Limb (tissue), 2 donors: ENCODE results near the gene NKAIN2.

Experiments
- DNase-seq, 2 donors: peaks; one replicate each; pipeline ENCODE4 v3.0.0-alpha.2; 2016; ENCODE audit errors: extremely low spot score in 2 of 2

NKAIN2 gene

GRCh38 chr6:124800222-124800621 lies 996.6 kb downstream of the NKAIN2 start:
- no peak for DNase-seq

GRCh38 chr6:124812067-124812466 lies 1008.4 kb downstream of the NKAIN2 start:
- no peak for DNase-seq

- DNase-seq, result no peak
Observed at GRCh38 chr6:124819346-124819745, 1015.7 kb downstream of the NKAIN2 start.

- DNase-seq, result no peak
Observed at GRCh38 chr6:124822204-124822613, 1018.5 kb downstream of the NKAIN2 start.

GRCh38 chr6:124822721-124823120 lies 1019.1 kb downstream of the NKAIN2 start:
- no peak for DNase-seq

- peak in 1 of 2 donors; percentile 40 for DNase-seq
Observed at GRCh38 chr6:124823240-124824111, 1019.8 kb downstream of the NKAIN2 start.

- no peak for DNase-seq
Observed at GRCh38 chr6:124825564-124825963, 1021.9 kb downstream of the NKAIN2 start.

- no peak for DNase-seq
Observed at GRCh38 chr6:124829822-124830221, 1026.2 kb downstream of the NKAIN2 start.

GRCh38 chr6:124830506-124830905 lies 1026.8 kb downstream of the NKAIN2 start:
- DNase-seq, result no peak

GRCh38 chr6:124854338-124854922 lies 1050.8 kb downstream of the NKAIN2 start:
- peak in 1 of 2 donors; percentile 30 for DNase-seq

GRCh38 chr6:124857746-124858145 lies 1054.1 kb downstream of the NKAIN2 start:
- no peak for DNase-seq

- no peak for DNase-seq
Observed at GRCh38 chr6:124858564-124858963, 1054.9 kb downstream of the NKAIN2 start.

GRCh38 chr6:124859366-124859765 lies 1055.7 kb downstream of the NKAIN2 start:
- DNase-seq, result no peak

- no peak for DNase-seq
Observed at GRCh38 chr6:124866040-124866439, 1062.4 kb downstream of the NKAIN2 start.

- no peak for DNase-seq
Observed at GRCh38 chr6:124867121-124867520, 1063.5 kb downstream of the NKAIN2 start.

GRCh38 chr6:124868481-124868880 lies 1064.8 kb downstream of the NKAIN2 start:
- no peak for DNase-seq

GRCh38 chr6:124869416-124869815 lies 1065.8 kb downstream of the NKAIN2 start:
- DNase-seq, result no peak

- peak in 1 of 2 donors; percentile 64 for DNase-seq
Observed at GRCh38 chr6:124870611-124871459, 1067.2 kb downstream of the NKAIN2 start.

- no peak for DNase-seq
Observed at GRCh38 chr6:124872361-124873065, 1068.8 kb downstream of the NKAIN2 start.

- DNase-seq, result no peak
Observed at GRCh38 chr6:124873066-124873410, 1069.4 kb downstream of the NKAIN2 start.
